T-helper 9 cell (primary cell): ENCODE measurements around the gene VTN.

Experiments
- DNase-seq: peaks from one replicate; pipeline ENCODE4 v3.0.0-alpha.2; 2020

Gene VTN

GRCh38 chr17:28317966-28318758 lies 51.9 kb downstream of the VTN start:
- DNase-seq, result no peak
